Right lobe of liver (tissue), 4 donors: ENCODE measurements around the gene SLC12A9.

ENCODE experiments used
- POLR2A ChIP-seq: fragments of 450-650 bp; IDR thresholded peaks from one replicate; pipeline ENCODE4 v1.6.1; 2017; ENCODE audit warnings: antibody characterized with exemption, mild to moderate bottlenecking
- TF ChIP-seq, protein P1 (sequence below), 4 donors: fragments of 200-600 bp in 3 of 4; fragments of 450-650 bp in 1 of 4; IDR thresholded peaks; one replicate each; pipeline versions ENCODE4 v1.5.1 to v1.8.0; 2016 to 2022; ENCODE audit warnings: antibody characterized with exemption in 4 of 4, mild to moderate bottlenecking in 2 of 4
- donor health status: DM: no; HTN: no; CAD: no.
- donor health status: DM: no; HTN: no; CAD: no.
- donor health status: DM: no; HTN: yes; CAD: no.

DNA sequence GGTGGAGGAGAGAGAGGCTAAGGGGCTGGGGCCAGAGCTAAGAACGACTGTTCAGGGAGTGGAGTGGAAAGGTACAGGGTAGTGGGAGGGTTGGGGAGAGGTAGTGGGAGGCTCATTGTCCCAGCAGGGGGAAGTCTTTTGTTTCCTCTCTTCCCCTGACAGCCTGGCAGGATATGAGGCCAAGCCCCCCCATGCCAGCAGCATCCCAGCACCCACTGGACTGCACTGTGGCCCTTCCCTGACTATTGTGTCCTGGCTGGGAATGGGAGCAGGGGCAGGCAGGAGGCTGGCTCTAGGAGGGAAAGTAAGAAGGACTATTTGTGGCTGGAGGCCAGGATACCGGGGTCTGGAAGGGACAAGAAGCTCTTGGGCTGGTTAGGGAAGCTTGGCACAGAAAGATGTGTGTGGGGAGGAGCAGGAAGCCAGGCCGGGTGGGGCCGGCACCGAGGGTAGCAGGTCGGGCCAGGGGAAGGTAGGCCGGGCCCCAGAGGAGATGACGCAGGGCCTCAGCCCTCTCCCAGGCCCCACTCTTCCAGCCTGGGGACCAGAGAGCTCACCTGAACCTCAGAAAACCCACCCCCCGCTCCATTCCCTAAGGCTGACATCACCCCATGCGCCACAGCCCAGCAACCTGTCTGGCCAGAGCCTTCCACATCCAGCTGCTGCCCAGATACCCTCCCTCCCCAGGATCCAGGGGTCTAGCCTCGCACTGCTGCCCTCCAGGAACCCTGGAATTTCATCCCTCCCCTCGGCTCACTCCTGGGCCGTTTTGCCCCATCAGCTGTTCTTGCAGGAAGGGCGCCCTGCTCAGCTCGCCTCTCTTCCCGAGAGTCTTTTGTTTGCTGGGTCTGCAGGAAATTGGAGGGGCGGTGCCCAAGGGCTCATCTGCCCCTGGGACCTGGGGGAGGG is 16.4 kb upstream of the SLC12A9 start:
- TF ChIP-seq, protein P1, sequence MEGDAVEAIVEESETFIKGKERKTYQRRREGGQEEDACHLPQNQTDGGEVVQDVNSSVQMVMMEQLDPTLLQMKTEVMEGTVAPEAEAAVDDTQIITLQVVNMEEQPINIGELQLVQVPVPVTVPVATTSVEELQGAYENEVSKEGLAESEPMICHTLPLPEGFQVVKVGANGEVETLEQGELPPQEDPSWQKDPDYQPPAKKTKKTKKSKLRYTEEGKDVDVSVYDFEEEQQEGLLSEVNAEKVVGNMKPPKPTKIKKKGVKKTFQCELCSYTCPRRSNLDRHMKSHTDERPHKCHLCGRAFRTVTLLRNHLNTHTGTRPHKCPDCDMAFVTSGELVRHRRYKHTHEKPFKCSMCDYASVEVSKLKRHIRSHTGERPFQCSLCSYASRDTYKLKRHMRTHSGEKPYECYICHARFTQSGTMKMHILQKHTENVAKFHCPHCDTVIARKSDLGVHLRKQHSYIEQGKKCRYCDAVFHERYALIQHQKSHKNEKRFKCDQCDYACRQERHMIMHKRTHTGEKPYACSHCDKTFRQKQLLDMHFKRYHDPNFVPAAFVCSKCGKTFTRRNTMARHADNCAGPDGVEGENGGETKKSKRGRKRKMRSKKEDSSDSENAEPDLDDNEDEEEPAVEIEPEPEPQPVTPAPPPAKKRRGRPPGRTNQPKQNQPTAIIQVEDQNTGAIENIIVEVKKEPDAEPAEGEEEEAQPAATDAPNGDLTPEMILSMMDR (IDR thresholded peaks at IDR 0.05), result no peak
- TF ChIP-seq POLR2A, result no peak
